ENCODE measurements around the gene FAM241A. TPM values are rescaled to one million over a fixed set of nuclear protein-coding genes. Genes with fewer than 3 reads are reported as not detected.
A peak's percentile ranks its signal among the peaks of the same experiment; 100 is the strongest.

FAM241A gene
- total and polyA plus RNA-seq, 9 of the 15 experiments (the other 6 are each of a cell fraction or from before 2014, with no cell fraction given) = 2.3 to 8.5 (median 5.3) TPM

DNA sequence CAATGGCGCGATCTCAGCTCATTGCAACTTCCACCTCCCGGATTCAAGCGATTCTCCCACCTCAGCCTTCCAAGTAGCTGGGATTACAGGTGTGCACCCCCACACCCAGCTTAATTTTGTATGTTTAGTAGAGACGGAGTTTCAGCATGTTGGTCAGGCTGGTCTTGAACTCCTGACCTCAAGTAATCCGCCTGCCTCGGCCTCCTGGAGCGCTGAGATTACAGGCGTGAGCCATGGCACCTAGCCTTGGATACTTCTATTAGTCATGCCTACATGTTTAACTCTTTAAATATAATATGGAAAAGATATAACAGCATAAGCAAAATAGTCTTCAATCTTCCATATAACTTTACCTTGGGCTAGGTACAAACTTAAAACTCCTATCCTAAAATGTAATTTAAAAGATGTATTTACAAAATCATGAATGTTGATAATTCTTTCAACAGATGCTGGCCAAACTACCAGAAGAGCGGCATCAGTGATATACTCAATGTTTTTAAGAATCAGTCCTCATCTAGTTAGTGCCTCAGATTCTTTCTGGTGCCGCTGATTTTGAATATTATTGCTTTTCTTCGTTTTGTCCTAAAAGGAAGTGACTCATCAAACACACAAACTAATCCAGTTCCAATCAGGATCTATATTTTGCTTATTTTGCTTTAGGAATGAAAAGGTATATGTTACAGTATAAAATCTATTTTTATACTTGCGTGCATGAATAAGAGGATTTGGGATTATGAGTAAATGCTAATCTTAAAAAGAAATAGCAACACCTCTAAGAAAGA is 23.7 kb downstream of the FAM241A start (continued):
- no peak for TF ChIP-seq PCBP1 (IDR thresholded peaks at IDR 0.05; ENCODE audit: low read depth, low read length, poor library complexity, severe bottlenecking)
- TF ChIP-seq, protein P1, sequence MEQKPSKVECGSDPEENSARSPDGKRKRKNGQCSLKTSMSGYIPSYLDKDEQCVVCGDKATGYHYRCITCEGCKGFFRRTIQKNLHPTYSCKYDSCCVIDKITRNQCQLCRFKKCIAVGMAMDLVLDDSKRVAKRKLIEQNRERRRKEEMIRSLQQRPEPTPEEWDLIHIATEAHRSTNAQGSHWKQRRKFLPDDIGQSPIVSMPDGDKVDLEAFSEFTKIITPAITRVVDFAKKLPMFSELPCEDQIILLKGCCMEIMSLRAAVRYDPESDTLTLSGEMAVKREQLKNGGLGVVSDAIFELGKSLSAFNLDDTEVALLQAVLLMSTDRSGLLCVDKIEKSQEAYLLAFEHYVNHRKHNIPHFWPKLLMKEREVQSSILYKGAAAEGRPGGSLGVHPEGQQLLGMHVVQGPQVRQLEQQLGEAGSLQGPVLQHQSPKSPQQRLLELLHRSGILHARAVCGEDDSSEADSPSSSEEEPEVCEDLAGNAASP (IDR thresholded peaks at IDR 0.05) = no peak
- TF ChIP-seq, protein P2, sequence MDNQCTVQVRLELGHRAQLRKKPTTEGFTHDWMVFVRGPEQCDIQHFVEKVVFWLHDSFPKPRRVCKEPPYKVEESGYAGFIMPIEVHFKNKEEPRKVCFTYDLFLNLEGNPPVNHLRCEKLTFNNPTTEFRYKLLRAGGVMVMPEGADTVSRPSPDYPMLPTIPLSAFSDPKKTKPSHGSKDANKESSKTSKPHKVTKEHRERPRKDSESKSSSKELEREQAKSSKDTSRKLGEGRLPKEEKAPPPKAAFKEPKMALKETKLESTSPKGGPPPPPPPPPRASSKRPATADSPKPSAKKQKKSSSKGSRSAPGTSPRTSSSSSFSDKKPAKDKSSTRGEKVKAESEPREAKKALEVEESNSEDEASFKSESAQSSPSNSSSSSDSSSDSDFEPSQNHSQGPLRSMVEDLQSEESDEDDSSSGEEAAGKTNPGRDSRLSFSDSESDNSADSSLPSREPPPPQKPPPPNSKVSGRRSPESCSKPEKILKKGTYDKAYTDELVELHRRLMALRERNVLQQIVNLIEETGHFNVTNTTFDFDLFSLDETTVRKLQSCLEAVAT (IDR thresholded peaks at IDR 0.05) = no peak
- TF ChIP-seq, protein P3, sequence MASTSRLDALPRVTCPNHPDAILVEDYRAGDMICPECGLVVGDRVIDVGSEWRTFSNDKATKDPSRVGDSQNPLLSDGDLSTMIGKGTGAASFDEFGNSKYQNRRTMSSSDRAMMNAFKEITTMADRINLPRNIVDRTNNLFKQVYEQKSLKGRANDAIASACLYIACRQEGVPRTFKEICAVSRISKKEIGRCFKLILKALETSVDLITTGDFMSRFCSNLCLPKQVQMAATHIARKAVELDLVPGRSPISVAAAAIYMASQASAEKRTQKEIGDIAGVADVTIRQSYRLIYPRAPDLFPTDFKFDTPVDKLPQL (IDR thresholded peaks at IDR 0.05; ENCODE audit: extremely low read depth, insufficient read length) = no peak
- TF ChIP-seq, protein P4, sequence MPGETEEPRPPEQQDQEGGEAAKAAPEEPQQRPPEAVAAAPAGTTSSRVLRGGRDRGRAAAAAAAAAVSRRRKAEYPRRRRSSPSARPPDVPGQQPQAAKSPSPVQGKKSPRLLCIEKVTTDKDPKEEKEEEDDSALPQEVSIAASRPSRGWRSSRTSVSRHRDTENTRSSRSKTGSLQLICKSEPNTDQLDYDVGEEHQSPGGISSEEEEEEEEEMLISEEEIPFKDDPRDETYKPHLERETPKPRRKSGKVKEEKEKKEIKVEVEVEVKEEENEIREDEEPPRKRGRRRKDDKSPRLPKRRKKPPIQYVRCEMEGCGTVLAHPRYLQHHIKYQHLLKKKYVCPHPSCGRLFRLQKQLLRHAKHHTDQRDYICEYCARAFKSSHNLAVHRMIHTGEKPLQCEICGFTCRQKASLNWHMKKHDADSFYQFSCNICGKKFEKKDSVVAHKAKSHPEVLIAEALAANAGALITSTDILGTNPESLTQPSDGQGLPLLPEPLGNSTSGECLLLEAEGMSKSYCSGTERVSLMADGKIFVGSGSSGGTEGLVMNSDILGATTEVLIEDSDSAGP (CRISPR knock-in tag; IDR thresholded peaks at IDR 0.05) = no peak
- no peak for TF ChIP-seq PURB (CRISPR knock-in tag; IDR thresholded peaks at IDR 0.05; ENCODE audit: low read depth)
- no peak for TF ChIP-seq NR2C2 (CRISPR knock-in tag; IDR thresholded peaks at IDR 0.05)
- TF ChIP-seq NR2C2 (tag; IDR thresholded peaks at IDR 0.05) = peak; percentile 39; the same call in 1 of the 2 replicates
- no peak for TF ChIP-seq RBBP5 (IDR thresholded peaks at IDR 0.05; ENCODE audit: borderline replicate concordance, insufficient read depth, low read length, poor library complexity, severe bottlenecking)
- no peak for TF ChIP-seq ZNF77 (CRISPR knock-in tag; IDR thresholded peaks at IDR 0.05)
- no peak for TF ChIP-seq EGR1 (conservative IDR thresholded peaks at IDR 0.05)
- TF ChIP-seq TAL1 (IDR thresholded peaks at IDR 0.05) = peak; percentile 16; the same call in 1 of the 2 replicates
- TF ChIP-seq ZNF436 (CRISPR knock-in tag; IDR thresholded peaks at IDR 0.05) = no peak
- no peak for TF ChIP-seq FOS (IDR thresholded peaks at IDR 0.05; ENCODE audit: extremely low read depth, insufficient read length)
- no peak for TF ChIP-seq HDAC1 (IDR thresholded peaks at IDR 0.05)
- no peak for TF ChIP-seq HNRNPK (IDR thresholded peaks at IDR 0.05; ENCODE audit: low read depth, low read length, poor library complexity, severe bottlenecking)
- TF ChIP-seq, protein P5, sequence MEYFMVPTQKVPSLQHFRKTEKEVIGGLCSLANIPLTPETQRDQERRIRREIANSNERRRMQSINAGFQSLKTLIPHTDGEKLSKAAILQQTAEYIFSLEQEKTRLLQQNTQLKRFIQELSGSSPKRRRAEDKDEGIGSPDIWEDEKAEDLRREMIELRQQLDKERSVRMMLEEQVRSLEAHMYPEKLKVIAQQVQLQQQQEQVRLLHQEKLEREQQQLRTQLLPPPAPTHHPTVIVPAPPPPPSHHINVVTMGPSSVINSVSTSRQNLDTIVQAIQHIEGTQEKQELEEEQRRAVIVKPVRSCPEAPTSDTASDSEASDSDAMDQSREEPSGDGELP (CRISPR knock-in tag; IDR thresholded peaks at IDR 0.05; ENCODE audit: borderline replicate concordance) = no peak
- TF ChIP-seq ZFP30 (CRISPR knock-in tag; IDR thresholded peaks at IDR 0.05; ENCODE audit: borderline replicate concordance) = no peak
- TF ChIP-seq, protein P6, sequence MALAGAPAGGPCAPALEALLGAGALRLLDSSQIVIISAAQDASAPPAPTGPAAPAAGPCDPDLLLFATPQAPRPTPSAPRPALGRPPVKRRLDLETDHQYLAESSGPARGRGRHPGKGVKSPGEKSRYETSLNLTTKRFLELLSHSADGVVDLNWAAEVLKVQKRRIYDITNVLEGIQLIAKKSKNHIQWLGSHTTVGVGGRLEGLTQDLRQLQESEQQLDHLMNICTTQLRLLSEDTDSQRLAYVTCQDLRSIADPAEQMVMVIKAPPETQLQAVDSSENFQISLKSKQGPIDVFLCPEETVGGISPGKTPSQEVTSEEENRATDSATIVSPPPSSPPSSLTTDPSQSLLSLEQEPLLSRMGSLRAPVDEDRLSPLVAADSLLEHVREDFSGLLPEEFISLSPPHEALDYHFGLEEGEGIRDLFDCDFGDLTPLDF (CRISPR knock-in tag; IDR thresholded peaks at IDR 0.05) = no peak
- no peak for TF ChIP-seq SRSF9 (IDR thresholded peaks at IDR 0.05; ENCODE audit: borderline replicate concordance, low read depth, low read length)

Measured in K562 (cell line).